Thoracic aorta (tissue), 2 donors: ENCODE measurements around the gene CPEB1. TPM values are rescaled to one million over a fixed set of nuclear protein-coding genes. Genes with fewer than 3 reads are reported as not detected.
A peak's percentile ranks its signal among the peaks of the same experiment; 100 is the strongest.
"Not testable (repeated sequence)": the region's sequence is repeated elsewhere in the genome, so short reads cannot be mapped to it uniquely, and the experiment has no call there.

Experiments used
- ATAC-seq: fragments of 150-250 bp; one replicate; pipeline ENCODE4 v1.8.0; 2017; ENCODE audit warnings: low read depth; ENCODE audit not compliant: insufficient number of reproducible peaks, low FRiP score
- DNase-seq: peaks from one replicate; pipeline ENCODE4 v3.0.0-alpha.2; 2020; ENCODE audit warnings: low spot score
- H3K27ac ChIP-seq, 2 donors: fragments of 200-600 bp; sonication (generic); 1 replicate in 1 of 2; 2 replicates in 1 of 2; pipeline ENCODE4 v1.5.1; 2016; ENCODE audit warnings: mild to moderate bottlenecking in 2 of 2, moderate library complexity in 2 of 2
- H3K27me3 ChIP-seq: fragments of 200-600 bp; sonication (generic); replicated peaks from 2 replicates; pipeline ENCODE4 v1.6.0; 2016; ENCODE audit warnings: mild to moderate bottlenecking; ENCODE audit not compliant: insufficient read depth
- H3K36me3 ChIP-seq: fragments of 200-600 bp; sonication (generic); one replicate; pipeline ENCODE4 v1.5.1; 2016
- H3K4me1 ChIP-seq, 2 donors: fragments of 200-600 bp; sonication (generic); 1 replicate in 1 of 2; 2 replicates in 1 of 2; pipeline versions ENCODE4 v1.5.1 to v1.6.0; 2016; ENCODE audit warnings: low read depth in 2 of 2, mild to moderate bottlenecking in 1 of 2; ENCODE audit not compliant: control insufficient read depth in 1 of 2
- H3K4me3 ChIP-seq: fragments of 200-600 bp; sonication (generic); 2 replicates; pipeline ENCODE4 v1.5.1; 2016; ENCODE audit warnings: mild to moderate bottlenecking
- H3K9me3 ChIP-seq: fragments of 200-600 bp; sonication (generic); 2 replicates; pipeline ENCODE4 v1.5.1; 2016
- CTCF ChIP-seq: fragments of 200-600 bp; sonication (generic); IDR thresholded peaks from one replicate; pipeline ENCODE4 v1.5.1; 2019; ENCODE audit warnings: antibody characterized with exemption
- total RNA-seq, 2 donors: library from RNA; depleted of rRNA; stranded (reverse); fragments of >200 nt; gene quantifications; one replicate each; pipeline versions ENCODE4 v1.1.0 to v1.2.3, GENCODE V29; 2016

CPEB1 gene
- total RNA-seq, 2 donors from 2014 or later, result 2.0 to 2.8 TPM

DNA sequence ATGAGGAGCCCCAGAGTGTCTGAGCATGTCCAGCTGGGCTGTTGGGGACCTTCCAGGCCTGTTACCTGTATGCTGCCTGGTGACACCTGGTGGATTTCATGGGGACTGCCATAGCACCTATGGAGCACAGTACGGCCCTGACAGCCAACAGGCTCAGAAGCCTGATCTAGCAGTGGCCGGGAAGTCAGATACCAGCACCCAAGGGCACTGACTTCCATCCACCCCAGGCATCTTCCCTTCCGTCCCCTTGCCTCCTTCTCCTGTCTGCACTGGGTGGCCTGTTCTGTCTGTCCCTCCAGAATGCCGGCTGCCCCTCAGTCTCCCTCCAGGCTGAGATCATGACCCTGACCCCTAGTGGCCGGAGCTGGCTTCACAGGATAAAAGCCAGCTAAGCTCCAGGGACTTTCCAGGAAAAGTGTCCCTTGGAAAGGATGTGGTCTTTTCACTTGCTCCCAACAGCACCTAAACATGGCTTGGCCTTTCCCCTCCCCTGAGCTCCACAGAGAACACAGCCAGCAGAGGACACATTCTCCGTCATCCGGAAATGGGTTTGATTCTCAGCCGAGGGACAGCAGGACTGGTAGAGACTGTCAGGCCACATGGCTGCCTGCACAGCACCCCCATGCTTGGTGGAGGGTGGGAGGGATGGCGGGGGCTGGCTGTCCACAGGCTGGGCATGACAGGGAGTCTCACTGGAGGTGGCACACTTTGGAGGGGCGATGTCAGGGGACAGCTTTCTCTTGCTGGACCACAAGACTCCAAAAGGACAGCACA is 116.4 kb downstream of the CPEB1 start:
- H3K36me3 ChIP-seq, result peaks cover 7% of the 10 kb centered on the region
- H3K9me3 ChIP-seq, result no peaks in the 10 kb centered on the region
- ATAC-seq (no peak), DNase-seq (no peak)
- peaks cover 0 to 6% of the 10 kb centered on the region in 2 donors for H3K4me1 ChIP-seq
- H3K4me3 ChIP-seq, result peak overlapping the region; percentile 58
- no peak overlapping the region for H3K27ac ChIP-seq
- H3K27me3 ChIP-seq, result no peaks in the 10 kb centered on the region
- peak; percentile 67 for TF ChIP-seq CTCF

DNA sequence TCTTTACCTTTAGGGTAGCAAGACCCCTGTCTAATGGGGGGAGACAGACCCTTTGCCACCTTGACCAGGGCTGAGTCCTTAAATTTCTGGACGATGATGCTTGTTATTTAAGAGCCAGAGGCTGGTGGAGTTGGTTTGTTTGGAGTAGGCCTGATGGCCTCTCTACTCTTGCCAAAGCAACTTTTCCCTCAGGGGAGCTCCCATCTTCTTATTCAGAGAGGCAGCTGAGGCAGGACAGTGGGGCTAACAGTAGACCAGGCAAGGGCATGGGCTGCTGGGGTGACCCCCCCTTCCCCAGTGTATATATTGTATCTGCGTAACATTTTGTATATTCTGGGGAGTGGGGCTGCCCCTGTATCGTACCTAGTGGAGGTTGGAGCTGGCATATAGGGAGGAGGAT is 117.2 kb downstream of the CPEB1 start:
- no peak for ATAC-seq
- Histone ChIP-seq H3K36me3 (no peaks in the 10 kb centered on the region), H3K27me3 (no peaks in the 10 kb centered on the region), H3K9me3 (no peaks in the 10 kb centered on the region), H3K27ac (no peak overlapping the region), H3K4me3 (no peak overlapping the region), H3K4me1 (peaks cover 0 to 6% of the 10 kb centered on the region in 2 donors)
- no peak for DNase-seq
- TF ChIP-seq CTCF, result no peak

GRCh38 chr15:82513587-82513986 is 133.6 kb downstream of the CPEB1 start:
- H3K4me1 ChIP-seq, H3K27ac ChIP-seq, H3K4me3 ChIP-seq: not testable (repeated sequence)

GRCh38 chr15:82507693-82508092 is 139.5 kb downstream of the CPEB1 start:
- DNase-seq, ATAC-seq, H3K4me1 ChIP-seq, H3K4me3 ChIP-seq, H3K27ac ChIP-seq, H3K27me3 ChIP-seq, H3K9me3 ChIP-seq, H3K36me3 ChIP-seq: not testable (repeated sequence)

More at GRCh38 chr15:82513587-82513986, 133.6 kb downstream of the CPEB1 start:
- H3K27me3 ChIP-seq, DNase-seq, H3K36me3 ChIP-seq, H3K9me3 ChIP-seq, ATAC-seq: not testable (repeated sequence)

DNA sequence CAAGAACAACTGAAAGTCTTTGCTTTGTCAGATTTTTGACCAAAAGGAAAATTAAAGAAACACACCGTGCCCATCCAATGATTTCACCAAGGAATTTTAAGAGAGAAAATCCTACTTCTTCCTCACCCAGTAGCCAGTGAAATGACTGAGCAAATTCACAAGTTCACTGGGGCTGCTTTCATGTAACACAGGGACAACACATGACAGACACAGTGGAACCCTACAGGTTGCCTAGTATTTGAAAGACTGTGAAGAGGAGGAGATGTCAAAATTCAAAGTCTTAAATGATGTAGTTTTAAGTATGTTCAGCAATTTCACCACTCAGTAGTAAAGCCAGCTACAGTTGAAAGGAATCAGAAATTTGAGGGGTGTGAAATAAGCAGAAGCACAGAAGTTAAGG is 140.1 kb downstream of the CPEB1 start:
- not testable (repeated sequence) for DNase-seq, H3K4me1 ChIP-seq, H3K27me3 ChIP-seq, H3K9me3 ChIP-seq, H3K36me3 ChIP-seq, H3K4me3 ChIP-seq, H3K27ac ChIP-seq, ATAC-seq

DNA sequence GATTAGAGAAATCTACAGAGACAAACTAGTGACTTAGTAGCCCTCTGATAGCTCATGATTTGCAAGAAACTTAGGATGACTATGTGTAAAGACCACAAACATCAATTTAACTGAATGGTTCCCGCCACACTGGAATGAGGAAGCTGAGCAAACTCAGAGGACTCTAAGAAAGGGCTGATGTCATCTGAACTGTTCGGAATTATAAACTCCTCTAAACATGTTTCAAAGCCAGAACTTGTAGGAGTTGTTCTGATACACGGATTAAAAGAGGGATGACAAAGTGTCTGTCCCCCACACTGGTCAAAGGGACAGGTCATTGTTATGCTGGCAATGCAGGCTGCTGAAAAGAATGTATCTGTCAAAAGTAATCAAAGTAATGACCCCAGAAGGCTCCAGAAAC is 141.3 kb downstream of the CPEB1 start:
- not testable (repeated sequence) for H3K36me3 ChIP-seq, H3K27ac ChIP-seq, H3K9me3 ChIP-seq, H3K27me3 ChIP-seq, H3K4me1 ChIP-seq, H3K4me3 ChIP-seq, ATAC-seq, DNase-seq

DNA sequence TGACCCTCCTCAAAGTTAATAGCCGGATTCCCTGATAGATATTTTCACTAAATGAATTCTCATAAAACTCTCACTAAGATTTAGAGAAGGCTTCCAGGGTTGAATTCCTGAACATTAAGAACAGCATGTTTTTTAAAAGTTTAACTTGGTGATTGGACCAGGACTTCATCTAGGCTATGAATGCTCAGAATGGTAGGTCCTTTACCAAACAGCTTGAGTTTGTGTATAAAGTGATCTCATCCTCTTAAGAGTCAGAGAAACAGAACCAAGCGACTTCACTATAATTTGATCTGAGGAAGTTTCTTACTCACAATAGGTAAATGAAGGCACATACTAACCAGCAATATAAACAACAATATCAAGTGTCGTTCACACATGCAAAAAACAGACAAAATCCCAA is 143.1 kb downstream of the CPEB1 start:
- ATAC-seq, DNase-seq, H3K27me3 ChIP-seq, H3K4me3 ChIP-seq, H3K36me3 ChIP-seq, H3K9me3 ChIP-seq, H3K27ac ChIP-seq, H3K4me1 ChIP-seq: not testable (repeated sequence)

GRCh38 chr15:82502700-82503339 is 144.3 kb downstream of the CPEB1 start:
- not testable (repeated sequence) for H3K4me1 ChIP-seq, H3K9me3 ChIP-seq, H3K27ac ChIP-seq, DNase-seq, H3K36me3 ChIP-seq, H3K27me3 ChIP-seq, H3K4me3 ChIP-seq, ATAC-seq

DNA sequence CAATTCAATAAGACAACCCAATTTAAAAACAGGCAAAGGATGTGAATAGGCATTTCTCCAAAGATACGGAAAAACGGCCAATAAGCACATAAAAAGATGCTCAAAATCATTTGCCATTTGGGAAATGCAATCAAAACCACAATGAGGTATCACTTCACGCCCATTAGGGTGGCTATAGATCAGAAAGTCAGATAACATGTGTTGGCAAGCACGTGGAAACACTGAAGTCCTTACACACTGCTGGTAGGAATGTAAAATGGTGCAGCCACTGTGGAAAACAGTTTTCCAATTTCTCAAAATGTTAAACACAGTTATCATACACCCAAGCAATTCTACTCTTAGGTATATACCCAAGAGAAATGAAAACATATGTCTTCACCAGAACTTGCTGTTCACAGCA is 146.4 kb downstream of the CPEB1 start:
- DNase-seq, H3K27me3 ChIP-seq, H3K4me1 ChIP-seq, ATAC-seq, H3K9me3 ChIP-seq, H3K27ac ChIP-seq, H3K36me3 ChIP-seq, H3K4me3 ChIP-seq: not testable (repeated sequence)

GRCh38 chr15:82497978-82498377 is 149.2 kb downstream of the CPEB1 start:
- not testable (repeated sequence) for H3K36me3 ChIP-seq, ATAC-seq, H3K4me1 ChIP-seq, H3K9me3 ChIP-seq, H3K27me3 ChIP-seq, H3K4me3 ChIP-seq, DNase-seq, H3K27ac ChIP-seq
